LNCaP clone FGC (cell line): ENCODE results near the gene GLIS1.

Experiments
- DNase-seq: peaks from one replicate; pipeline ENCODE4 v3.0.0-alpha.2; 2011; ENCODE audit warnings: low read depth
- H3K4me3 ChIP-seq: 2 replicates; pipeline ENCODE4 v1.5.1; 2011; ENCODE audit warnings: mild to moderate bottlenecking, low read depth, low read length, control low read depth
- TF ChIP-seq, protein P1 (sequence below): IDR thresholded peaks from 2 replicates; pipeline ENCODE4 v1.5.1; 2012; ENCODE audit warnings: mild to moderate bottlenecking; ENCODE audit not compliant: control insufficient read depth, insufficient read depth; ENCODE audit errors: extremely low read depth

The GLIS1 gene

GRCh38 chr1:53686091-53686964 lies 52.6 kb downstream of the GLIS1 start:
- DNase-seq = no peak
- TF ChIP-seq, protein P1, sequence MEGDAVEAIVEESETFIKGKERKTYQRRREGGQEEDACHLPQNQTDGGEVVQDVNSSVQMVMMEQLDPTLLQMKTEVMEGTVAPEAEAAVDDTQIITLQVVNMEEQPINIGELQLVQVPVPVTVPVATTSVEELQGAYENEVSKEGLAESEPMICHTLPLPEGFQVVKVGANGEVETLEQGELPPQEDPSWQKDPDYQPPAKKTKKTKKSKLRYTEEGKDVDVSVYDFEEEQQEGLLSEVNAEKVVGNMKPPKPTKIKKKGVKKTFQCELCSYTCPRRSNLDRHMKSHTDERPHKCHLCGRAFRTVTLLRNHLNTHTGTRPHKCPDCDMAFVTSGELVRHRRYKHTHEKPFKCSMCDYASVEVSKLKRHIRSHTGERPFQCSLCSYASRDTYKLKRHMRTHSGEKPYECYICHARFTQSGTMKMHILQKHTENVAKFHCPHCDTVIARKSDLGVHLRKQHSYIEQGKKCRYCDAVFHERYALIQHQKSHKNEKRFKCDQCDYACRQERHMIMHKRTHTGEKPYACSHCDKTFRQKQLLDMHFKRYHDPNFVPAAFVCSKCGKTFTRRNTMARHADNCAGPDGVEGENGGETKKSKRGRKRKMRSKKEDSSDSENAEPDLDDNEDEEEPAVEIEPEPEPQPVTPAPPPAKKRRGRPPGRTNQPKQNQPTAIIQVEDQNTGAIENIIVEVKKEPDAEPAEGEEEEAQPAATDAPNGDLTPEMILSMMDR = no peak
- no peak overlapping the region for H3K4me3 ChIP-seq

DNA sequence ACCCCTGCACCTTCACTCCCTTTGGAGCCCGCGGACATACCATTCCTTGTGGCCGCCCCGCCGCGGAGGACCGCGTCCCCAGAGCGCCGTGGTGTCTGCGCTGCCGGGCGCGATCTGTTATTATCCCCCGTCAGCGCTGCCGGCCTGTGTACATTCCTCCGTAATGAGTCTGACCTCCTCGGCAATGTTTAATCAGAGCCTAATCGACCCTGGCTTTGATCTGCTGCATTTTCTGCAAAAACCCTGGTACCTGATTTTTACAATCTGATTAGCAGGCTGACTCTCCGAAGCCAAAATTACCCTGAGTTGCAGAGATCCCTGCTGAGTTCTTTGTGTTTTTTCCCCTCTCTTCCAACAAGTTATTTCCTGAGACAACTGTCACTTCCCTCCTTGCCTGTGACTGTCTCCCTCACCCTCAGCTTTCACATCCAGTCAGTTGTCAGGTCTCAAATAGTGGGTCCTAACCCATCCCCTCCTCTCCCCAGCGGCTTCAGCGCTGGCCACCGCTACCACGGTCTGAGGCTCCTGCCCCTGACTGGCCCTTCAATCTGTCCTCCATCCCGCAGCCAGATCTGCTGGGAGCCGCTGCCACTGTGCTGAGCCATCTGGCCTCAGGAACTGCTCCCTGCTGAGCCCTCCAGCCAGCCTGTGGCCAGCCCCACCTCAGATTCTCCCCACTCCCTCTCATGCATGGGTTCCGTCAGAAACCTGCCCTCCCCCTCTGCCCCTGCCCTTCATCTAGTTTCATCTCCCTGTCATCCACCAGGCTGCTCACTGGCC lies 53.5 kb downstream of the GLIS1 start:
- TF ChIP-seq, protein P1 = no peak
- H3K4me3 ChIP-seq = no peak overlapping the region
- DNase-seq = no peak

DNA sequence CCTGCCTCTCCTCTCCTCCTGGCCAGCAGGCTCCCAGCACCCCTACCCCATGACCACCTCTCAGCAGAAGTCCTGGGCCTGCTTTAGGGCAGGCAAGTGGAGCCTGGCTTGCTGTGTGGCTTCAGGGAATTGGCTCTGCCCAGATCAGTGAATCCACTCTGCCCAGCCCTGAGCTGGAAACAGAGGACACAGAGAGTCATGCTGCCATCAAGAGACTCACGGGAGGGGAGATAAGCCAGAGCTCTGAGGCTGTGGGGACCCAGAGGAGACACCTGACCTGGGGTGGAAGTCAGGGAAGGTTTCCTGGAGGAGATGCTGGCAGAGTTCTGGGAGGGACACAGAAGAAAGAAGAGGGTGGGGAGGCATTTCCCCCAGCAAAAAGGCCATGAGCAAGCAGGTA lies 54.2 kb downstream of the GLIS1 start:
- TF ChIP-seq, protein P1 = no peak
- no peak for DNase-seq
- no peak overlapping the region for H3K4me3 ChIP-seq

DNA sequence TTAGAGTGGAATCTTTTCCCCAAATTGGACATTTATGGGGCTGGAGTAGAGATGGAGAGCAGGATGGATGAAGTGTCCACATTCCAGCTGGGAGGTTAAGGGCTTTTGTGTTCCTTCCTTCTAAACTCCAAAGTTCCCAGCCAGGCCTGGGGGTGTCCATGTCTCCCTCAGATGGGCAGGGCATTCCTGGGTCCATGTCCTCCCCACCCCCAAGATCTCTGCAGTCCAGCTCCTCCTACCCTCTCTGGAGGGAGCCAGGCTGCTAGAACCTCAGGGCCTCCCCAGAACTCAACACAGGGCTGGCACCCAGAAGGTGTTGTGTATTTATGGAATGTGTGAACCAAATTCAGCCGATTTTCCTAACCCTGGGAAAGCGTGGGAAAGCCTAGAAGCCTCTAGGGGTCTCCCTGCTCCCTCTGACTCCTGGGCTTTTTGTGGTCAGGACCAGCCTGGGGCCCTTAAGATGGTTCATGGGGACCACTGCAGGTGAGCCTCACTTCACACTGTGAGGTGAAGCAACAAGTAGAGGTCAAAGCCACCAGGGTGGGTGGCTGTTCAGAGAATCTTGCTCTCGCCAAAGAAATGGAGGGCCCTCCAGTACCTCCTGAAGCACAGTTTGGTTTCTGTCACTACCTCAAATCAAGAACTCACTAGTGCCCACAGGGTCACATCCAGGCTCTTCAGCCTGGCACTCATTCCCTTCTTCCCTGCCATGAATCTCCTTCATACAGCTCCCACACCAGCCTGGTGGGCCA lies 54.8 kb downstream of the GLIS1 start:
- no peak for DNase-seq
- TF ChIP-seq, protein P1 = no peak
- no peak overlapping the region for H3K4me3 ChIP-seq

DNA sequence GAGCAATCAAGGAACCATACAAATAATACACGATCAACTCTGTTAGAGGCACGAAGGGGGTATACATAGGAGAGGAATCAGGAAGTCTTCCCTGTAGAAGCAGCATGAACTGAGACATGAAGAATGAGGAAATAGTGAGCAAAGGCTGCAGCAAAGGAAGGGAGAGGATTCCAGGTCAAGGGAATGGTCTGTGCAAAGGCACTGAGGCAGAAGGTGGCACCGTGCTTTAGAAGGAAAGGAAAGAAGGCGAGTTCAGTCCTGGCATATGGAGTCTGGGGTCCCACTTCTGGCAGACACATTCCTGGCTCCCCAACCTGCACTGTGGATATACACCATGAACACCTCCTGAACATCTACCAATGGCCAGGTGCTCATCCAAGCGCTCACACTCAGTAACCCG lies 56.1 kb downstream of the GLIS1 start:
- TF ChIP-seq, protein P1 = no peak
- DNase-seq = no peak
- no peak overlapping the region for H3K4me3 ChIP-seq

DNA sequence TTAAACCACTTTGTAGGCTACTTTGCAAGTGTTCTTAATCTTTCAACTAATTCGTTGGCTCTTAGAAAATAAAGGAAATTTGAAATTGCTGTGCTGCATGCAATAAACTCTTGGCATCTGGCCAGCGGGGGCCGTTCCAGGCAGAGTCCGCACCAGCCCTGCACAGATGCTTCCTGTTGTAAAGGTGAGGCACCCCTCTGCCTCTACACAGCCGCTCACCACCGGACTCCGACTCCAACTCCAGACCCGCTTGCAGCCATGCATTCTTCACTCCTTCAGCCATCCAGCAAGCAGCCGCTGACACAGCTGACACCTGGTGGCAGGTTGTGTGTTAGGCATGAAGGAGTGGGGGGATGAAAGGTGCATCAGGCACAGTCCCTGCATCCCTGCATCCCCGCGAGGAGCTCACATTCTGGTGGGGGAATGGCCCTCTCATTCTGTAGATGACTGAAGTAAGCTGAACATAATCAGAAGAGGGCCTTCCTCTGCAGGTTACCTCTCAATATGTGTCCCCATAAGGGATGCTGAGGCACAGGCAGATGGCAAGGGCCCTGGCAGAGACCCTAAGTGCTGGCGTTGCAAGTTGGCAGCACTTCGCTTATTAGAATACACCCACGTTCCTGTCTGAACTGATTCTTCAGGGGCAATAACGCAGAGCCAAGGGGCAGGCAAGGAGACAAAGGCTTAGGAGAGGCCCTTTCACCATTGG lies 56.8 kb downstream of the GLIS1 start:
- no peak overlapping the region for H3K4me3 ChIP-seq
- peak; percentile 22 for DNase-seq
- TF ChIP-seq, protein P1 = peak; percentile 97
